ENCODE results near the gene MIA2.

GRCh38 chr14:39360316-39360715 is 126.6 kb downstream of the MIA2 start:
- TF ChIP-seq CTCF (IDR thresholded peaks at IDR 0.05) (no peak), EP300 (IDR thresholded peaks at IDR 0.05) (no peak), POLR2AphosphoS5 (IDR thresholded peaks at IDR 0.05) (no peak), POLR2A (IDR thresholded peaks at IDR 0.05) (no peak)

All from stomach (tissue), 4 donors.